ENCODE measurements around the gene GPR21. TPM values are rescaled to one million over a fixed set of nuclear protein-coding genes. Genes with fewer than 3 reads are reported as not detected.
A peak's percentile ranks its signal among the peaks of the same experiment; 100 is the strongest.

The GPR21 gene
- total and polyA plus RNA-seq, 2 experiments from 2014 or later: 0.90 TPM; not detected in 1

GRCh38 chr9:122996586-122996985 is 36.9 kb upstream of the GPR21 start (continued):
- TF ChIP-seq REST (IDR thresholded peaks at IDR 0.05; ENCODE audit: unreplicated experiment): no peak
- TF ChIP-seq CREB1 (CRISPR knock-in tag; IDR thresholded peaks at IDR 0.05; ENCODE audit: low read depth): no peak
- TF ChIP-seq POLR2AphosphoS5 (IDR thresholded peaks at IDR 0.05; ENCODE audit: low read depth): no peak
- no peak for TF ChIP-seq EZH2phosphoT487 (IDR thresholded peaks at IDR 0.05; ENCODE audit: unreplicated experiment)
- no peak for TF ChIP-seq NANOG (IDR thresholded peaks at IDR 0.05; ENCODE audit: borderline replicate concordance)
- TF ChIP-seq STAT1 (IDR thresholded peaks at IDR 0.05; ENCODE audit: unreplicated experiment): no peak

DNA sequence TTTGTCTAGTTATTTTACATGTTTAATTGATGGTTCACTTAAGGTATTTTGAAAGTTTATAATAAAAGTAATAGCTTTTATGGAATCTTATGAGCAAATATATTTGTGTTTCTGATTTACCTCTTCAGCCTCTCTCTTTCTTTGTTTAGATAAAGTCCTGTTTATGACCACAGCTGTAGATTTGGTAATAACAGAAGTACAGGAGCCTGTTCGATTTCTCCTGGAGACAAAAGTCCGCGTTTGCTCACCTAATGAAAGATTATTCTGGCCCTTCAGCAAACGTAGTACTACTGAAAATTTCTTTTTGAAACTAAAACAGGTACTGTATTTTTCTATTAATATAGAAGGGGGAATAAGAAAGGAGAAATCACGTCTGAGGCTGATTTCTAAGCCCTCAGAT is 35.0 kb upstream of the GPR21 start:
- Histone ChIP-seq H3K36me3 (ENCODE audit: insufficient read depth) (peaks cover 24% of the 10 kb centered on the region), H3F3A (replicated peaks; ENCODE audit: low read depth) (no peaks in the 10 kb centered on the region), H3K4me2 (no peak overlapping the region), H3K27me3 (ENCODE audit: insufficient read depth) (no peaks in the 10 kb centered on the region), H3K9me2 (ENCODE audit: insufficient read depth) (no peaks in the 10 kb centered on the region), H3K4me3 (no peak overlapping the region), H3K27ac (ENCODE audit: low read depth) (peak overlapping the region; percentile 50; the same call in 1 of the 2 replicates), H2AFZ (no peak overlapping the region), H4K20me1 (replicated peaks; ENCODE audit: insufficient read depth) (0 out of 2 replicates have a peak, but pooled peaks cover 6% of the 10 kb centered on the region), H3K79me2 (replicated peaks; ENCODE audit: insufficient read depth) (no peaks in the 10 kb centered on the region), H3K4me1 (ENCODE audit: insufficient read depth) (peaks cover 16% of the 10 kb centered on the region)
- Mint-ChIP-seq H3K9me3 (no peaks in the 10 kb centered on the region), H3K4me1 (peaks cover 21% of the 10 kb centered on the region), H3K27ac (no peak overlapping the region), H3K27me3 (ENCODE audit: insufficient read depth, low read depth, poor library complexity) (peaks cover 3% of the 10 kb centered on the region), H3K4me3 (no peak overlapping the region), H3K36me3 (ENCODE audit: low read depth) (peaks cover 43% of the 10 kb centered on the region)
- TF ChIP-seq STAT1 (IDR thresholded peaks at IDR 0.05; ENCODE audit: unreplicated experiment) (no peak), NANOG (IDR thresholded peaks at IDR 0.05; ENCODE audit: borderline replicate concordance) (no peak), REST (IDR thresholded peaks at IDR 0.05; ENCODE audit: unreplicated experiment) (no peak), JUNB (IDR thresholded peaks at IDR 0.05; ENCODE audit: unreplicated experiment) (no peak), ZNF114 (CRISPR knock-in tag; IDR thresholded peaks at IDR 0.05) (no peak), EZH2 (IDR thresholded peaks at IDR 0.05; ENCODE audit: low read depth, unreplicated experiment) (no peak), POLR2AphosphoS5 (IDR thresholded peaks at IDR 0.05; ENCODE audit: low read depth) (no peak), CREB1 (CRISPR knock-in tag; IDR thresholded peaks at IDR 0.05; ENCODE audit: low read depth) (no peak), ETS1 (IDR thresholded peaks at IDR 0.05) (no peak)
- ATAC-seq (no peak), DNase-seq (ENCODE audit: low spot score) (no peak)
